ENCODE results near the gene OR2T3. TPM values are rescaled to one million over a fixed set of nuclear protein-coding genes. Genes with fewer than 3 reads are reported as not detected.
"Not testable (repeated sequence)": the region's sequence is repeated elsewhere in the genome, so short reads cannot be mapped to it uniquely, and the experiment has no call there.

The OR2T3 gene
- total and polyA plus RNA-seq, 10 donors = 0.63 to 0.77 TPM; not detected in 8

DNA sequence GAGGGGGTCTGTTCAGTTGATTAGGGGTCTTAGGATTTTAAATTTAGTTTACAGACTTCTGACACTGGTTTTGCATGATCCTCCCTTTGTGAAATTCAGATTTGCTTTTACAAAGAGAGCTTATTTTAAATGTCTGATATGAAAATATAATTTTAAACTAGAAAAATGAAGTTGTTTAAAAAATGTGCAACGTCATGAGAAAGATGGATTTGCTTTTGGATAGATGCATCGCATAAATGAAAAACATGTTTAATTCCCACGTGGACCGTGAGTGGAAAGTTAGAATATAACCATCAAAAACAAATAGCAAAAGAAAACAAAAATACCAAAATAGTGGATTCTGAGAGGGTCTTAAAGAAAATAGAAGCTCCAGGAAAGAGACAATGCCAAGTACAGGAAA lies 2.0 kb upstream of the OR2T3 start:
- no peak for DNase-seq
- Histone ChIP-seq H3K27me3 (replicated peaks in 1 of 7) (no peaks in the 10 kb centered on the region), H3K4me1 (no peaks in the 10 kb centered on the region), H3K27ac (no peak overlapping the region), H3K4me3 (no peak overlapping the region), H3K9me3 (no peaks in the 10 kb centered on the region), H3K36me3 (no peaks in the 10 kb centered on the region)
- TF ChIP-seq POLR2A (IDR thresholded peaks at IDR 0.05) = no peak
- TF ChIP-seq, protein P1, sequence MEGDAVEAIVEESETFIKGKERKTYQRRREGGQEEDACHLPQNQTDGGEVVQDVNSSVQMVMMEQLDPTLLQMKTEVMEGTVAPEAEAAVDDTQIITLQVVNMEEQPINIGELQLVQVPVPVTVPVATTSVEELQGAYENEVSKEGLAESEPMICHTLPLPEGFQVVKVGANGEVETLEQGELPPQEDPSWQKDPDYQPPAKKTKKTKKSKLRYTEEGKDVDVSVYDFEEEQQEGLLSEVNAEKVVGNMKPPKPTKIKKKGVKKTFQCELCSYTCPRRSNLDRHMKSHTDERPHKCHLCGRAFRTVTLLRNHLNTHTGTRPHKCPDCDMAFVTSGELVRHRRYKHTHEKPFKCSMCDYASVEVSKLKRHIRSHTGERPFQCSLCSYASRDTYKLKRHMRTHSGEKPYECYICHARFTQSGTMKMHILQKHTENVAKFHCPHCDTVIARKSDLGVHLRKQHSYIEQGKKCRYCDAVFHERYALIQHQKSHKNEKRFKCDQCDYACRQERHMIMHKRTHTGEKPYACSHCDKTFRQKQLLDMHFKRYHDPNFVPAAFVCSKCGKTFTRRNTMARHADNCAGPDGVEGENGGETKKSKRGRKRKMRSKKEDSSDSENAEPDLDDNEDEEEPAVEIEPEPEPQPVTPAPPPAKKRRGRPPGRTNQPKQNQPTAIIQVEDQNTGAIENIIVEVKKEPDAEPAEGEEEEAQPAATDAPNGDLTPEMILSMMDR (IDR thresholded peaks at IDR 0.05 in 8 of 11, conservative IDR thresholded peaks at IDR 0.05 in 3 of 11) = no peak
- no peak for TF ChIP-seq POLR2AphosphoS5 (IDR thresholded peaks at IDR 0.05)
- intact Hi-C loops (cut with DNase I; ENCODE audit: low total_unique reads) = no loop called here
- WGBS, 5 donors = 85 to 94% (median 85%) methylated on average over 4 of the region's 4 CpGs

DNA sequence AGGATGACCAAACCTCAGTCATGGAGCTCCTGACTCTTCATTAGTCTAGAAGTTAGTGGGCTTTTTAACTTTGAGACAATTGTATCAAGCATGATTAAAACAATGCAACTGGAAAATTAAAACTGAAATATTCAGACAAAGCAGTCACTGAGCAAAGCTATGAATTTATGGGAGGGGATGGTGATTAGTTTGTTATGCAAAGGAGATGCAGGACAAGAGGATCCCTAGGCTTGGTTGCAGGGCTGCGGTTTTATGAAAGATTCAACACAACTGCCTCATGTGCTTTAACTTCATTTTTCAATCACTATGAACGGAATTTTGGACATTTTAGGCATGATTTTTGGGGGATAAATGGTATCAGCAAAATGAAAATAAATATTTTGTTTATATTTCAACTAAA lies 1.0 kb upstream of the OR2T3 start:
- H3K27me3 ChIP-seq (replicated peaks in 1 of 7); H3K27ac ChIP-seq; H3K9me3 ChIP-seq; intact Hi-C loops (cut with DNase I; ENCODE audit: low total_unique reads); H3K4me1 ChIP-seq; H3K4me3 ChIP-seq; H3K36me3 ChIP-seq; DNase-seq: not testable (repeated sequence)
- 64 to 74% (median 71%) methylated on average over 2 of the region's 2 CpGs for WGBS, 5 donors

DNA sequence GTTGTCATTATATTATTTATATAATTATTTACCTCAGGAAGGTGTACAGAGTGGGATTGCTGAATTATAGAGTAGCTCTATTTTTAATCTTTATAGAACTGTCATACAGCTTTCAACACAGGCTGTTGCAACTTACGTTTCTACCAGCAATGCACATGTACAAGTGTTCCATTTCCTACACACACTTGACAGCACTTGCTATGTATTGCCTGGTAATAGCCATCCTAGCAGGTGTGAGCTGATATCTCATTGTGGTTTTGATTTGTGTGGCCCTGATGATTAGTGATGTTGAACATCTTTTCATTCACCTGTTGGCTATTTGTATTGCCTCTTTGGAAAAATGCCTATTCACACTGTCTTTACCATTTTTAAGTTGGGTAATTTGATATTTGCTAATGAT lies 2.5 kb downstream of the OR2T3 start:
- WGBS, 5 donors = no CpG with 5 or more reads among the region's 1 CpG
- H3K36me3 ChIP-seq; H3K4me3 ChIP-seq; H3K4me1 ChIP-seq; intact Hi-C loops (cut with DNase I; ENCODE audit: low total_unique reads); DNase-seq; H3K27ac ChIP-seq; H3K27me3 ChIP-seq (replicated peaks in 1 of 7); H3K9me3 ChIP-seq: not testable (repeated sequence)

GRCh38 chr1:248481686-248482579 lies 8.8 kb downstream of the OR2T3 start:
- Histone ChIP-seq H3K27ac (peak overlapping the region in 1 of 8 donors; percentile 40), H3K4me1 (peaks cover 0 to 10% (median 0%) of the 10 kb centered on the region in 6 donors)
- 50 to 64% (median 60%) methylated on average over 12 to 13 of the region's 13 CpGs for WGBS, 5 donors
- H3K4me3 ChIP-seq; DNase-seq; H3K9me3 ChIP-seq; H3K27me3 ChIP-seq (replicated peaks in 1 of 7); intact Hi-C loops (cut with DNase I; ENCODE audit: low total_unique reads); H3K36me3 ChIP-seq: not testable (repeated sequence)

- H3K27ac ChIP-seq; H3K36me3 ChIP-seq; H3K4me3 ChIP-seq; H3K27me3 ChIP-seq (replicated peaks in 1 of 7); DNase-seq; H3K9me3 ChIP-seq; intact Hi-C loops (cut with DNase I; ENCODE audit: low total_unique reads); H3K4me1 ChIP-seq: not testable (repeated sequence)
- 83 to 94% (median 91%) methylated on average over 3 to 5 of the region's 6 CpGs for WGBS, 5 donors
Observed at GRCh38 chr1:248488289-248488688, 15.1 kb downstream of the OR2T3 start, which contains the start of gene OR2T5. OR2T5 (plus strand) TSS chr1:248488589; CDS start chr1:248488589, 0 bp downstream.

- no CpG with 5 or more reads among the region's 5 CpGs for WGBS, 5 donors
- H3K4me3 ChIP-seq; H3K27me3 ChIP-seq (replicated peaks in 1 of 7); H3K27ac ChIP-seq; intact Hi-C loops (cut with DNase I; ENCODE audit: low total_unique reads); H3K4me1 ChIP-seq; H3K9me3 ChIP-seq; H3K36me3 ChIP-seq; DNase-seq: not testable (repeated sequence)
Observed at GRCh38 chr1:248496661-248497060, 23.5 kb downstream of the OR2T3 start.

- H3K27ac ChIP-seq; H3K9me3 ChIP-seq; H3K4me1 ChIP-seq; intact Hi-C loops (cut with DNase I; ENCODE audit: low total_unique reads); DNase-seq; H3K4me3 ChIP-seq; H3K27me3 ChIP-seq (replicated peaks in 1 of 7); H3K36me3 ChIP-seq: not testable (repeated sequence)
- WGBS, 5 donors = 77 to 100% (median 86%) methylated on average over 1 of the region's 2 CpGs
Observed at GRCh38 chr1:248500305-248501035, 27.3 kb downstream of the OR2T3 start.

- DNase-seq; H3K9me3 ChIP-seq; H3K27me3 ChIP-seq (replicated peaks in 1 of 7); H3K27ac ChIP-seq; H3K36me3 ChIP-seq; intact Hi-C loops (cut with DNase I; ENCODE audit: low total_unique reads); H3K4me1 ChIP-seq; H3K4me3 ChIP-seq: not testable (repeated sequence)
- WGBS, 5 donors = no CpG with 5 or more reads among the region's 2 CpGs
Observed at GRCh38 chr1:248507773-248508172, 34.6 kb downstream of the OR2T3 start, which contains the start of gene OR2G6. OR2G6 (plus strand) TSS chr1:248508073; CDS start chr1:248521647, 13,574 bp downstream.

- H3K9me3 ChIP-seq; H3K4me3 ChIP-seq; intact Hi-C loops (cut with DNase I; ENCODE audit: low total_unique reads); DNase-seq; H3K27me3 ChIP-seq (replicated peaks in 1 of 7); H3K27ac ChIP-seq; H3K4me1 ChIP-seq; H3K36me3 ChIP-seq: not testable (repeated sequence)
Observed at GRCh38 chr1:248510217-248510616, 37.1 kb downstream of the OR2T3 start.

All from spleen (tissue), 11 donors.